Measurements from ENCODE around the gene SERPIND1. TPM values are rescaled to one million over a fixed set of nuclear protein-coding genes. Genes with fewer than 3 reads are reported as not detected.

SERPIND1 gene
- total RNA-seq, 2 donors from 2014 or later = 0.32 TPM; not detected in 1

GRCh38 chr22:20756846-20757245 is 17.1 kb upstream of the SERPIND1 start:
- Histone ChIP-seq H3K27ac (no peak overlapping the region), H3K4me1 (no peaks in the 10 kb centered on the region), H3K36me3 (no peaks in the 10 kb centered on the region), H3K4me3 (no peak overlapping the region), H3K9me3 (no peaks in the 10 kb centered on the region), H3K9ac (ENCODE audit: low read depth in 2 of 2, low read length in 2 of 2) (no peak overlapping the region), H3K27me3 (no peaks in the 10 kb centered on the region)
- DNase-seq = no peak
- intact Hi-C loops (cut with DNase I) = loop anchor here (5.0 kb wide), 1 partner anchor 40 kb away; no protein-coding TSS in a partner anchor
- TF ChIP-seq, protein P1, sequence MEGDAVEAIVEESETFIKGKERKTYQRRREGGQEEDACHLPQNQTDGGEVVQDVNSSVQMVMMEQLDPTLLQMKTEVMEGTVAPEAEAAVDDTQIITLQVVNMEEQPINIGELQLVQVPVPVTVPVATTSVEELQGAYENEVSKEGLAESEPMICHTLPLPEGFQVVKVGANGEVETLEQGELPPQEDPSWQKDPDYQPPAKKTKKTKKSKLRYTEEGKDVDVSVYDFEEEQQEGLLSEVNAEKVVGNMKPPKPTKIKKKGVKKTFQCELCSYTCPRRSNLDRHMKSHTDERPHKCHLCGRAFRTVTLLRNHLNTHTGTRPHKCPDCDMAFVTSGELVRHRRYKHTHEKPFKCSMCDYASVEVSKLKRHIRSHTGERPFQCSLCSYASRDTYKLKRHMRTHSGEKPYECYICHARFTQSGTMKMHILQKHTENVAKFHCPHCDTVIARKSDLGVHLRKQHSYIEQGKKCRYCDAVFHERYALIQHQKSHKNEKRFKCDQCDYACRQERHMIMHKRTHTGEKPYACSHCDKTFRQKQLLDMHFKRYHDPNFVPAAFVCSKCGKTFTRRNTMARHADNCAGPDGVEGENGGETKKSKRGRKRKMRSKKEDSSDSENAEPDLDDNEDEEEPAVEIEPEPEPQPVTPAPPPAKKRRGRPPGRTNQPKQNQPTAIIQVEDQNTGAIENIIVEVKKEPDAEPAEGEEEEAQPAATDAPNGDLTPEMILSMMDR (IDR thresholded peaks at IDR 0.05) = no peak

GRCh38 chr22:20758688-20759087 is 15.2 kb upstream of the SERPIND1 start:
- Histone ChIP-seq H3K36me3 (no peaks in the 10 kb centered on the region), H3K9me3 (no peaks in the 10 kb centered on the region), H3K4me3 (no peak overlapping the region), H3K27me3 (no peaks in the 10 kb centered on the region), H3K4me1 (no peaks in the 10 kb centered on the region), H3K27ac (no peak overlapping the region), H3K9ac (ENCODE audit: low read depth in 2 of 2, low read length in 2 of 2) (no peak overlapping the region)
- DNase-seq = no peak
- TF ChIP-seq, protein P1 (IDR thresholded peaks at IDR 0.05) = no peak
- intact Hi-C loops (cut with DNase I) = loop anchor here (5.0 kb wide), 1 partner anchor 39 kb away; no protein-coding TSS in a partner anchor

- DNase-seq = no peak
- intact Hi-C loops (cut with DNase I) = no loop called here
- Histone ChIP-seq H3K9me3 (no peaks in the 10 kb centered on the region), H3K4me1 (no peaks in the 10 kb centered on the region), H3K36me3 (peaks cover 9% of the 10 kb centered on the region), H3K9ac (ENCODE audit: low read depth in 2 of 2, low read length in 2 of 2) (no peak overlapping the region), H3K27ac (no peak overlapping the region), H3K27me3 (no peaks in the 10 kb centered on the region), H3K4me3 (no peak overlapping the region)
- TF ChIP-seq, protein P1 (IDR thresholded peaks at IDR 0.05) = no peak
Measured at GRCh38 chr22:20760084-20760483, 13.8 kb upstream of the SERPIND1 start.

- H3K27me3 ChIP-seq = no peaks in the 10 kb centered on the region
- H3K36me3 ChIP-seq = peaks cover 9% of the 10 kb centered on the region
- intact Hi-C loops (cut with DNase I) = no loop called here
Measured at GRCh38 chr22:20761536-20761935, 12.4 kb upstream of the SERPIND1 start.

GRCh38 chr22:20762233-20762796 is 11.6 kb upstream of the SERPIND1 start:
- Histone ChIP-seq H3K27me3 (no peaks in the 10 kb centered on the region), H3K36me3 (peaks cover 9% of the 10 kb centered on the region), H3K27ac (no peak overlapping the region), H3K9ac (ENCODE audit: low read depth in 2 of 2, low read length in 2 of 2) (no peak overlapping the region), H3K9me3 (no peaks in the 10 kb centered on the region), H3K4me1 (no peaks in the 10 kb centered on the region), H3K4me3 (no peak overlapping the region)
- DNase-seq = no peak
- TF ChIP-seq, protein P1 (IDR thresholded peaks at IDR 0.05) = no peak
- intact Hi-C loops (cut with DNase I) = no loop called here

More at GRCh38 chr22:20761536-20761935, 12.4 kb upstream of the SERPIND1 start:
- TF ChIP-seq, protein P1 (IDR thresholded peaks at IDR 0.05) = no peak
- no peak overlapping the region for H3K9ac ChIP-seq (ENCODE audit: low read depth in 2 of 2, low read length in 2 of 2)
- no peak for DNase-seq
- H3K4me3 ChIP-seq = no peak overlapping the region
- H3K4me1 ChIP-seq = no peaks in the 10 kb centered on the region
- no peak overlapping the region for H3K27ac ChIP-seq
- H3K9me3 ChIP-seq = no peaks in the 10 kb centered on the region

Data from colonic mucosa (tissue), 4 donors.